ENCODE results near the gene OSBPL2. TPM values are rescaled to one million over a fixed set of nuclear protein-coding genes. Genes with fewer than 3 reads are reported as not detected.

The OSBPL2 gene
- total and polyA plus RNA-seq, 12 donors = 12.6 to 55.7 (median 39.8) TPM

- peaks cover 15 to 95% (median 85%) of the 10 kb centered on the region in 9 donors for H3K36me3 ChIP-seq
- H3K27me3 ChIP-seq = no peaks in the 10 kb centered on the region
- no peak overlapping the region for H3K27ac ChIP-seq
- intact Hi-C loops (cut with DNase I) = loop anchor here in 3 of 10 donors (5.0 kb wide), 1 partner anchor 35 kb away; no protein-coding TSS in a partner anchor
- TF ChIP-seq CTCF (IDR thresholded peaks at IDR 0.05) = no peak
- H3K4me3 ChIP-seq = no peak overlapping the region
- no peaks in the 10 kb centered on the region for H3K9me3 ChIP-seq
- WGBS, 2 donors = 88 to 92% methylated on average over 16 of the region's 16 CpGs
- DNase-seq (no peak), ATAC-seq (no peak)
- peaks cover 0 to 11% (median 2%) of the 10 kb centered on the region in 9 donors for H3K4me1 ChIP-seq
Observed at GRCh38 chr20:62312662-62312977, 74.3 kb downstream of the OSBPL2 start.

GRCh38 chr20:62313021-62313420 is 74.7 kb downstream of the OSBPL2 start:
- Histone ChIP-seq H3K27me3 (no peaks in the 10 kb centered on the region), H3K36me3 (peaks cover 14 to 92% (median 82%) of the 10 kb centered on the region in 9 donors), H3K27ac (no peak overlapping the region), H3K4me1 (peaks cover 0 to 7% (median 0%) of the 10 kb centered on the region in 9 donors), H3K4me3 (no peak overlapping the region), H3K9me3 (no peaks in the 10 kb centered on the region)
- 93% methylated on average over 26 of the region's 26 CpGs for WGBS, 2 donors
- no peak for ATAC-seq
- intact Hi-C loops (cut with DNase I) = loop anchor here in 3 of 10 donors (5.0 kb wide), 1 partner anchor 34 kb away; no protein-coding TSS in a partner anchor
- DNase-seq = no peak
- TF ChIP-seq CTCF (IDR thresholded peaks at IDR 0.05) = no peak

GRCh38 chr20:62313460-62314338 is 75.4 kb downstream of the OSBPL2 start:
- WGBS, 2 donors = 95 to 96% methylated on average over 55 of the region's 55 CpGs
- Histone ChIP-seq H3K4me1 (peaks cover 0 to under 1% (median 0%) of the 10 kb centered on the region in 9 donors), H3K27me3 (no peaks in the 10 kb centered on the region), H3K27ac (no peak overlapping the region), H3K9me3 (no peaks in the 10 kb centered on the region), H3K36me3 (peaks cover 10 to 89% (median 75%) of the 10 kb centered on the region in 9 donors), H3K4me3 (no peak overlapping the region)
- DNase-seq (no peak), ATAC-seq (no peak)
- TF ChIP-seq CTCF (IDR thresholded peaks at IDR 0.05) = no peak
- intact Hi-C loops (cut with DNase I) = loop anchor here in 3 of 10 donors (5.0 kb wide), 1 partner anchor 34 kb away; no protein-coding TSS in a partner anchor

GRCh38 chr20:62314339-62314638 is 76.0 kb downstream of the OSBPL2 start:
- intact Hi-C loops (cut with DNase I) = loop anchor here in 3 of 10 donors (5.0 kb wide), 1 partner anchor 33 kb away; no protein-coding TSS in a partner anchor
- TF ChIP-seq CTCF (IDR thresholded peaks at IDR 0.05) = no peak

More at GRCh38 chr20:62314339-62314638, 76.0 kb downstream of the OSBPL2 start:
- Histone ChIP-seq H3K36me3 (peaks cover 10 to 89% (median 75%) of the 10 kb centered on the region in 9 donors), H3K27me3 (no peaks in the 10 kb centered on the region), H3K27ac (no peak overlapping the region), H3K4me3 (no peak overlapping the region), H3K4me1 (no peaks in the 10 kb centered on the region), H3K9me3 (no peaks in the 10 kb centered on the region)
- ATAC-seq (no peak), DNase-seq (no peak)
- WGBS, 2 donors = 89 to 94% methylated on average over 12 of the region's 12 CpGs
